22Rv1 (cell line): ENCODE measurements around the gene KRT83.

ENCODE experiments used
- CTCF ChIP-seq: fragments of 450-650 bp; IDR thresholded peaks from 2 replicates; pipeline ENCODE4 v1.5.1; 2017; ENCODE audit warnings: mild to moderate bottlenecking
- ZFX ChIP-seq: fragments of 450-650 bp; IDR thresholded peaks from 2 replicates; pipeline ENCODE4 v1.6.1; 2017; ENCODE audit warnings: antibody characterized with exemption, borderline replicate concordance

GRCh38 chr12:52298677-52299190, 22.5 kb downstream of the KRT83 start:
- TF ChIP-seq CTCF = no peak
- TF ChIP-seq ZFX = no peak
